Retinal pigment epithelial cell (primary cell): Measurements from ENCODE around the gene PPP6R1.
A peak's percentile ranks its signal among the peaks of the same experiment; 100 is the strongest.

Experiments used
- DNase-seq: peaks from one replicate; pipeline ENCODE4 v3.0.0-alpha.2; 2010; ENCODE audit warnings: low read depth
- H3K4me3 ChIP-seq: 2 replicates; pipeline ENCODE4 v1.5.1; 2011; ENCODE audit warnings: mild to moderate bottlenecking, low read length, control low read depth, moderate library complexity
- CTCF ChIP-seq: conservative IDR thresholded peaks from 2 replicates; pipeline ENCODE4 v1.5.1; 2011; ENCODE audit warnings: low read depth, low read length, control low read depth, inconsistent platforms

PPP6R1 gene

GRCh38 chr19:55289117-55289796 is 30.4 kb upstream of the PPP6R1 start:
- no peak for DNase-seq
- no peak overlapping the region for H3K4me3 ChIP-seq
- no peak for TF ChIP-seq CTCF

- TF ChIP-seq CTCF: no peak
- no peak for DNase-seq
- H3K4me3 ChIP-seq: no peak overlapping the region
These were observed 28.7 kb upstream of the PPP6R1 start for GRCh38 chr19:55287361-55288079.

GRCh38 chr19:55285229-55285890 is 26.5 kb upstream of the PPP6R1 start:
- TF ChIP-seq CTCF: no peak
- DNase-seq: no peak
- H3K4me3 ChIP-seq: peak overlapping the region; percentile 14

GRCh38 chr19:55284405-55285058 is 25.7 kb upstream of the PPP6R1 start:
- no peak for TF ChIP-seq CTCF
- H3K4me3 ChIP-seq: peak overlapping the region; percentile 42
- no peak for DNase-seq

- H3K4me3 ChIP-seq: peak within 1 kb of the TSS; percentile 42
- no peak for DNase-seq
- TF ChIP-seq CTCF: no peak
These were observed 24.9 kb upstream of the PPP6R1 start, which contains the start of gene BRSK1 for GRCh38 chr19:55283548-55284377. Gene BRSK1 (plus strand): TSS chr19:55283997. CDS start chr19:55284443, 446 bp downstream.
